CD4-positive, alpha-beta T cell treated with Interleukin-4 for 4 hours (primary cell): ENCODE data around the gene NYAP1.
"Not testable (repeated sequence)": the region's sequence is repeated elsewhere in the genome, so short reads cannot be mapped to it uniquely, and the experiment has no call there.

Experiments
- DNase-seq: peaks from one replicate; pipeline ENCODE4 v3.0.0-alpha.2; 2020

NYAP1 gene

DNA sequence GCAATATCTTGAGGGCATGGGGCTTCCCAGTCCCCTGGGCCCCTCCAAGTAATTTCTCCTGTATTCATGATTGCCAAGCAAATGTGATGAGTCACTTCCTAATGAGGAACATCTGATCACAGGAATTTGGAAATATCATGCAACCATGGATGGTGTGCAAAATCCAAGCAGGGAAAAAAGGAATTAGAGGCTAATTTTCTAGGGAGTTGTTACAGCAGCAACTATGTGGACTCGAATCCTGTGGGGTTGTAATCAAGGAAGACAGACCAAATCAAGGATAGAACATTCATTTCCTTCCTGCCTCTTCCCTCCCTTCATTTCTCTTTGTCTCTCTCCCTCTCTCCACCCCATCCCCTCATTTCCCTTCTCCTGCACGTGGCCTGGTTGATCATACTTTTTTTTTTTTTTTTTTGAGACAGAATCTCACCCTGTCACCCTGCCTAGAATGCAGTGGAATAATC, 31.4 kb downstream of the NYAP1 start:
- no peak for DNase-seq

DNA sequence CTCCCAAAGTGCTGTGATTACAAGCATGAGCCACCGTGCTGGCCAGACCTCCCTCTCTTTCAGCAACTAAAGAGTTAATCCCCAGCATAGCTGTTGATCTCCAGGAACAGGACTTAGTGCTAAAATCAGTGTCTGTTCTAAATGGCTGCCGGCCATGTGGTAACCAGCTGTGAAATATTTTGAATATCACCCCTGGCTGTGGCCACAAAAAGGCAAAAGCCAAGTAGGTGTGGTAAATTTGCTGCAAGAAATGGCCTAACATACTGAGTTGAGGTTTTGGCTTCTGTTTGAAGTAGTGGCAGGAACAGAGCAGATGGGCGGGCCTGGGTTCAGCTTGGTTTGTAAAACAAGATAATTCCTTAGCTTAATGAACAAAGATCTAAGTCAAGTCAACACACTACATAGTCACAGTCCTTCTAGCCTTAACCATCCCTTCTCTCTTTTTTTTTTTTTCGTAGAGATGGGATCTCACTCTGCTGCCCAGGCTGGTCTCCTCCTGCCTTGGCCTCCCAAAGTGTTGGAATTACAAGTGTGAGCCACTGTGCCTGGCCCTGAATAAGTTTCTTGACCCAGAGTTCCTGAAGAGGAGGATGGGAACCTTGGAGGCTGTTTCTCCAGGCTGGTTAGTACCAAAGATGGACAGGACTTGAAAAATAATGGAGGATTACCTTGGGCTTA, 32.5 kb downstream of the NYAP1 start:
- peak; percentile 72 for DNase-seq

DNA sequence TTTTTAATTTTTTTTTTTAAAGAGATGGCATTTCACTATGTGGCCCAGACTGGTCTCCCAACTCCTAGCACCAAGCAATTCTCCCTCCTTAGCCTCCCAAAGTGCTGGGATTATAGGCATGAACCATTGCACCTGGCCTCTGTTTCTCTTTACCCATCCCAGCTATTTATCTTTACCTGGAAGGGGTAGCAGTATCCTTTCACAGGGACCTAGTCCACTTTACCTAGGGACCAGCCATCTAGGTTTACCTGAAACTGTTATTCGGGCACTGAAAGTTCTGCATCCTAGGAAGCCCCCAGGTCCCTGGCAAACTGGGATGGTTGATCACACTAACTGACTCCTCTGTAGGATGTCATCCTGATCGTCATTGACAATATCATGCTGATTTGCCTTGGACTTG, 33.6 kb downstream of the NYAP1 start:
- no peak for DNase-seq

DNA sequence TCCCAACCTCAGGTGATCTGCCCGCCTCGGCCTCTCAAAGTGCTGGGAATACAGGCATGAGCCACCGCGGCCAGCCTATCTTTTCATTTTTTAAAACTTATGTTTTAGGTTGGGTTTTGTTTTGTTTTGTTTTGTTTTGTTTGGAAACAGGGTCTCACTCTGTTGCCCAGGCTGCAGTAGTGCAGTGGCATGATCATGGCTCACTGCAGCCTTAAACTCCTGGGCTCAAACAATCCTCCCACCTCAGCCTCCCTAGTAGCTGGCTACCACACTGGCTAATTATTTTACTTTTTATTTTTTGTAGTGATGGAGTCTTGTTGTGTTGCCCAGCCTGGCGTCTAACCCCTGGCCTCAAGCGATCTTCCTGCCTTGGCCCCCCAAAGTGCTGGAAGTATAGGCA, 35.9 kb downstream of the NYAP1 start:
- DNase-seq = no peak

DNA sequence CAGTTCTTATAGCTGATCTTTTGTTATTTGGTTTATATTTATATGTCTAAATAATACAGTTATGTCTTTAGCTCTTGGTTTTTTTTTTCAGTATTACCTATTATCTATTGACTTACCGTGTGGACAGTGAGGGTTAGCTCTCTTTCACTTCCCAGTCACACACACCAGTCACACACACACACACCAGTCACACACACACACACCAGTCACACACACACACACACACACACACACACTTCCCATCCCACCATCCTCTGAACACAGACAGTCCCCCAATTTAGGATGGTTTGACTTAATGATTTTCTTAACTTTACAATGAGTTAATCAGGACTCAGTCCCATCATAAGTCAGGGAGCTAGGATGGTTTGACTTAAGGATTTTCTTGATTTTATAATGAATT, 36.4 kb downstream of the NYAP1 start:
- no peak for DNase-seq

DNA sequence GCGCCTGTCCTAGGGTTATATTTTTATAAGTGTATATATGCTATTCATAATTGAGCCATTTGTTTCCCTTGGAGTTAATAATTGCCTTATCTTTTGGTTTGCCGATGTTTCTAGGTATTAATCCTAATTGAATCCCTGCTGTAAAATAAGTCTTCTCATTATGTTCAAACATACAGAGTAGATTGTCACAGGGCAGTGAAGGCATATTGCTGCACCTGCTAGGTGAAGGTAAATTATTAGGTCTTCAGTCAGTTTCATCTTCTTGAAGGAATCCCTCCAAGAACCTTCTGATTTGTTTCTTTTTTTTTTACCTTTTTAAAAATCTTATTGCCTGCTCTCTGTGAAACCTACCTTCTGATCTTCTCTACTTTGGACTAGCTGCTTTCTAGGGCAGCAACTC, 37.3 kb downstream of the NYAP1 start:
- no peak for DNase-seq

DNA sequence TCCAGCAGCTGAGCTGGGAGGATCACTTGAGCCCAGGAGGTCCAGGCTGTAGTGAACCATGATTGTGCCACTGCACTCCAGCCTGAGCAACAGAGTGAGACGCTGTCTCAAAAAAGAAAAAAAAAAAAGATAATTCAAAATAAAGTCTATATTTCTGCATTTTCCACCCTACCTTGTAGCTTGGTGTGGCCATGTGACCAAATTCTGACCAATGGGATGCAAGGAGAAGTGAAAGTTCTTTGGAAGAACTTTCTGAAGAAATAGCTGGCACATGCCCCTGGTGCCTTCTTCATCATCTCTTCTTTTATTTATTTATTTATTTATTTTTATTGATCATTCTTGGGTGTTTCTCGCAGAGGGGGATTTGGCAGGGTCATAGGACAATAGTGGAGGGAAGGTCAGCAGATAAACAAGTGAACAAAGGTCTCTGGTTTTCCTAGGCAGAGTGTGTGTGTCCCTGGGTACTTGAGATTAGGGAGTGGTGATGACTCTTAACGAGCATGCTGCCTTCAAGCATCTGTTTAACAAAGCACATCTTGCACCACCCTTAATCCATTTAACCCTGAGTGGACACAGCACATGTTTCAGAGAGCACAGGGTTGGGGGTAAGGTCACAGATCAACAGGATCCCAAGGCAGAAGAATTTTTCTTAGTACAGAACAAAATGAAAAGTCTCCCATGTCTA, 38.3 kb downstream of the NYAP1 start:
- not testable (repeated sequence) for DNase-seq

DNA sequence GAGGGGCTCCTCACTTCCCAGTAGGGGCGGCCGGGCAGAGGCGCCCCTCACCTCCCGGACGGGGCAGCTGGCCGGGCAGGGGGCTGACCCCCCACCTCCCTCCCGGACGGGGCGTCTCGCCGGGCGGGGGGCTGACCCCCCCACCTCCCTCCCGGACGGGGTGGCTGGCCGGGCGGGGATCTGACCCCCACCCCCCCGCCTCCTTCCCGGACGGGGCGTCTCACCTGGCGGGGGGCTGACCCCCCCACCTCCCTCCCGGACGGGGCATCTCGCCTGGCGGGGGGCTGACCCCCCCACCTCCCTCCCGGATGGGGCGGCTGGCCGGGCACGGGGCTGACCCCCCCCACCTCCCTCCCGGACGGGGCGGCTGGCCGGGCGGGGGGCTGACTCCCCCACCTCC, 39.5 kb downstream of the NYAP1 start:
- DNase-seq = not testable (repeated sequence)

DNA sequence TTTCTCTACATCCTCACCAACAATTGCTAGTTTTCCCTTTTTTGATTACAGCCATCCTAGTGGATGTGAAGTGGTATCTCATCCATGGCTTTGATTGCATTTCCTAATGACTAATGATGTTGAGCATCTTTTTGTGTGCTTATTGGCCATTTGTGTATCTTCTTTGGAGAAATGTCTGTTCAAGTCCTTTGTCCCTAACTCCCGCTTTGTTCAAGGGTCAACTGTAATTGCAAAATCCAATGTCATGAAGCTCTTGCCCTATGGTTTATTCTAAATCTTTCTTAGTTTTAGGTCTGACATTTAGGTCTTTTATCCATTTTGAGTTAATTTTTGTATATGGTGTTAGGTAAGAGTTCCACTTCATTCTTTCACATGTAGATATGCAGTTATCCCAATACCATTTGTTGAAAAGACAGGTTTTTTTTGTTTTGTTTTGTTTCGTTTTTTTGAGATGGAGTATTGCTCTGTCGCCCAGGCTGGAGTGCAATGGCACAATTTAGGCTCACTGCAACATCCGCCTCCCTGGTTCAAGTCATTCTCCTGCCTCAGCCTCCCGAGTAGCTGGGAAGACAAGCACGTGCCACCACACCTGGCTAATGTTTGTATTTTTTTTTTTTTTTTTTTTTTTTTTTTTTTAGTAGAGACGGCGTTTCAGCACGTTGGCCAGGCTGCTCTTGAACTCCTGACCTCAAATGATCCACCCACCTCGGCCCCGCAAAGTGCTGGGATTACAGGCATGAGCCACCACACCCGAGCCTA, 44.6 kb downstream of the NYAP1 start:
- not testable (repeated sequence) for DNase-seq

DNA sequence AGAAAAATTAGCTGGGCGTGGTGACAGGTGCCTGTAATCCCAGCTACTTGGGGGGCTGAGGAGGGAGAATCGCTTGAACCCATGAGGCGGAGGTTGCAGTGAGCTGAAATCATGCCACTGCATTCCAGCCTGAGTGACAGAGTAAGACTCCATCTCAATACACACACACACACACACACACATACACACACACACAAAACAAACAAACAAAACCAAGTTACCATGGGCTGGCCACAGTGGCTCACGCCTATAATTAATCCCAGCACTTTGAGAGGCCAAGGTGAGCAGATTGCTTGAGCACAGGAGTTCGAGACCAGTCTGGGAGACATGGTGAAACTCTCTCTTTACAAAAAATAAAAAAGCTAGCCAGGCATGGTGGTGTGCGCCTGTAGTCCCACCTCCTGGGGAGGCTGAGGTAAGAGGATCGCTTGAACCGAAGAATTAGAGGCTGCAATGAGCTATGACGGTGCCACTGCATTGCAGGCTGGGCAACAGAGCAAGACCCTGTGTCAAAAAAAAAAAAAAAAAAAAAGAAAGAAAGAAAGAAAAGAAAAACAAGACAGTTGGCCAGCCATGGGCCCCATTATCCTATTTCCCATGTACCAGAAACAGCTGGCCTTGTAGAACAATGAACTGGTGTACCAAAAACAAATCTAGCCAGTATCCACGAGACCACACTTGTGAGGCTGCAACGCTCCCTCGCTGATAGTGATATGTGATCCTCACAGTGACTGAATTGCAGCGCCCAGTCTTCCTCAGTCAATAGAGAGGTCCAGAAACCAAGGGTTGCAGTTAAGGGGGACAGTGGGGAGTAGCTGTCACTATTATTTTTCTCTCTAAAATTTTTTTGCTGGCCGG, 48.7 kb downstream of the NYAP1 start:
- no peak for DNase-seq

DNA sequence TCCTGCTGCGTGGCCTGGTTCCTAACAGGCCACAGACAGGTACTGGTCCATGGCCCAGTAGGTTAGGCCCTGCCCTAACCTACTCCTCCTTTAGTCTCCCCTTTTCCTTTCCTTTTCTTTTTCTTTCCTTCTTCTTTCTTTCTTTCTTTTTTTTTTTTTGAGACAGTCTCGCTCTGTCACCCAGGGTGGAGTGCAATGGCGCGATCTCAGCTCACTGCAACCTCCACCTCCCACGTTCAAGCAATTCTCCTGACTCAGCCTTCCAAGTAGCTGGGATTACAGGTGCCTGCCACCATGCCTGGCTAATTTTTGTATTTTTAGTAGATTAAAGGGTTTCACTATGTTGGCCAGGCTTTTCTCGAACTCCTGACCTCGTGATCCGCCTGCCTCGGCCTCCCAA, 52.3 kb downstream of the NYAP1 start:
- not testable (repeated sequence) for DNase-seq

DNA sequence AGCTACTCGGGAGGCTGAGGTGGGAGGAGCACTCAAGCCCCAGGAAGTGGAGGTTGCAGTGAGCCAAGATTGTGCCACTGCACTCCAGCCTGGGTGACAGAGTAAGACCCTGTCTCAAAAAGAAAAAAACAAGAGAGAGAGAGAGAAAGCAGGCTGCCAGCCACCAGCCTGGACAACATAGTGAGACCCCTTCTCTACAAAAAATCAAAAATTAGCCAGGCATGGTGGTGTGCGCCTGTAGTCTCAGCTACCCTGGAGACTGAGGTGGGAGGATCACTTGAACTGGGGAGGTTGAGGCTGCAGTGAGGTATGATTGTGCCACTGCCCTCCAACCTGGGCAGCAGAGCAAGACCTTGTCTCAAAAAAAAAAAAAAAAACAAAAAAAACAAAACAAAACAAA, 53.0 kb downstream of the NYAP1 start:
- not testable (repeated sequence) for DNase-seq

DNA sequence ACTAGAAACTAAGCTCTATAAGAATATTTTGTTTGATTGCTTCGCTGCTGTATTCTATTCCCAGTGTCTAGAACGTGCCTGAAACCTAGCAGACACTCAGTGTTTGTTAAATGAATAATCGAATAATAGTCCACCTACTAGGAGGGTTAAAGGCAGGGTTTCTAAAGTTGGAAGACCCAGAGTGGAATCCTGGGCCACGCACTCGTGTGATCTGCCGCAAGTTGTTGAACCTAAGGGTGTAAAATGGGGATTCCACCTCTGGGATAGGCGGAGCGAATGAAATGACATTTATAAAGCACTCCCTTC, 54.6 kb downstream of the NYAP1 start:
- DNase-seq = no peak

DNA sequence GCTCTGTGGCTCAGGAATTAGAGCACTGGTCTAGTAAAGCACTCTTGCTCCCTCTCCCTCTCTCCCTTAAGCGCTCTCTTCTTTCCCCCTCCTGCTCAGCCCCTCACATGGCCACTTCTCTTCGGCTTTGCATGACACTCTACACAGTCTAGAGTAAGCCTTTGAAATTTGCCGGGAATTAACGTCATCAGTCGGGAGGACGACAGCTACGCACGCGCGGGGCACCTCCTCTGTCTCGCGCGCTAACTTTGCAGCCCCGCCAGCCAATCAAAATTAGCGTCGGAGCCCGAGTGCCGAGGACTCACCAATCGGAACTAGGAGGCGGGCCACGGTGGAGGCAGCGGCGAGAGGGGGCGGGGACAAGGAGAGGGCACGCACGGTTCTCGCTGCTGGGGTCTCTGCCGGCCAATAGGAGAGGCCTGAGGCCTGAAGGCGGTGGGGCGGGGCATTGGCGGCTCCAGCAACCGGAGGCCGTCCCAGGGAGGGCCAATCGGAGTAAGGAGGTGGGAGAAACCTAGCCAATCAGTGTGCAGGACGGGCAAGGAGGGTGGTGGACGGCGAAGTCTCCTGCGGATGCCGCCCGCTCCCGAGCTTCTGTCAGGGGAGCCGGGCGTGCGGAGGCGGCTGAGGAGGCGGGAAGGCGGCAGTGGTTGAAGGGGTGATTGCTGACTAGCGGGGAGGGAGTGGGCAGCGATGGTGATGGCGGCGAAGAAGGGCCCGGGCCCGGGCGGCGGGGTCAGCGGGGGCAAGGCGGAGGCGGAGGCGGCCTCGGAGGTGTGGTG, 55.1 kb downstream of the NYAP1 start, which contains the start of gene AGFG2:
AGFG2 (plus strand) TSS at position 550 of the 782 bp plus-strand sequence; CDS start at position 694, 144 bp downstream.
- DNase-seq = peak; percentile 100

DNA sequence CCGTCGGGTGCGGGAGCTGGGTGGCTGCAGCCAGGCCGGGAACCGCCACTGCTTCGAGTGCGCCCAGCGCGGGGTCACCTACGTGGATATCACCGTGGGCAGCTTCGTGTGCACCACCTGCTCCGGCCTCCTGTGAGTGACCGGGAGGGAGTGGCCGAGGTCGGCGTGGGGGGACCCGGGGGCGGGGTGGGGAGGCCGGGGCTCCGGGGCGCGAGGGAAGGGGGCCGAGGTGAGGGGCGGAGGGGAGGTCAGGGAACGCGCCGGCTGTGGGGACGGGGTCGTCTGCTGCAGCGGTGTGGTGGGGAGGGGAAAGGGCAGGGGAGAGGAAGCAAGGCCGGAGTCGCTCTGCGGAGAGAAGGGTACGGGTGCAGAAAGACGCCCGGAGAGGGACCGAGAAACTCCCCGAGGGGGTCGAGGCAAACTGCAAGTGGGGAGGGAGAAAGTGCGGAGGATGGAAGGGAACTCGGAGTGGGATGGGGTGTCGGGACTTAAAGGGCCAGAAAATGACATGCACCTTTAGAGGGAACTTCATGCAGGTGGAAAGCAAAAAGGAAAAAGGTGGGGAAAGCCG, 55.8 kb downstream of the NYAP1 start:
- DNase-seq = no peak

DNA sequence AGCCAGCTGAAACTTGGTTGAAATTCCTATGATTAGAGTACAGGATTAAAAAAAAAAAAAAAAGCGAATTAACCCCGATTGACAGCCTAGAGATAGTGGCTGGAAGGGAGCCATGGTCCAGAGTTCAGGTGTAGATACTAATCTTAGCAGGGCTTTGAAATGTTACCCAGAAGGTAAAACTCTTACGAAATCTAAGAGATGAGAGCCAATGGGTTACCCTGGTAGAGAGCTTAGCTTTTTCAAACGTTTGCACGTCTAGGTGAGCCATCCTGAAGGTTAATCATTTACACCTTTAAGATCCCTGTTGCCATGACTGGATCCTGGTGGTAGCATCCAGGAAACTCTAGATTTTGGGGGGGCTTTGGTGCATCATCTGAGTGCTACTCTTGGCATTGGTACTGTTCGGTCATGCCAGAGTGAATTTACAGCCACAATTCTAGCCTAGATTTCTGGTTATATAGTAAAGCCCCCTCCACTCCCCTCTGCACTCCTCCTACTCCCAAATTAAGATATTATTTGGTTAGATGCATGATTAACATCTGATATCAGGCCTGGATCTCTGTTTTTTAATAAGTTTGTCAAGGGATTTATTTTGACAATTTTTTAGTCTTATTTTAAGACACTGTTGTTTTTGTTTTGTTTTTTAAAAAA, 56.5 kb downstream of the NYAP1 start:
- DNase-seq = no peak

DNA sequence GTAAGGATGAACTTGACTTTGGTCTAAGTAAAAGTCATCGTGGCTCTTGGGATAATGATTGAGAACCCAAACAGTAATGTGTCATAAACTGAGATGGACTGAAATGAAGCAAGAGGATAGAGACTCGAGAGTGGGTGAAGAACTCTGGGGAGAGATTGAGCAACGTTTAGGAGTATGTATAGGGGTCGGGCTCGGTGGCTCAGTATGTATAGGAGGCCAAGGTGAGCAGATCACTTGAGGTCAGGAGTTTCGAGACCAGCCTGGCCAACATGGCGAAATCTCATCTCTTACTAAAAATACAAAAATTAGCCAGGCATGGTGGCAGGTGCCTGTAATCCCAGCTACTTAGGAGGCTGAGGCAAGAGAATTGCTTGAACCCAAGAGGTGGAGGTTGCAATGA, 57.6 kb downstream of the NYAP1 start:
- DNase-seq = not testable (repeated sequence)

DNA sequence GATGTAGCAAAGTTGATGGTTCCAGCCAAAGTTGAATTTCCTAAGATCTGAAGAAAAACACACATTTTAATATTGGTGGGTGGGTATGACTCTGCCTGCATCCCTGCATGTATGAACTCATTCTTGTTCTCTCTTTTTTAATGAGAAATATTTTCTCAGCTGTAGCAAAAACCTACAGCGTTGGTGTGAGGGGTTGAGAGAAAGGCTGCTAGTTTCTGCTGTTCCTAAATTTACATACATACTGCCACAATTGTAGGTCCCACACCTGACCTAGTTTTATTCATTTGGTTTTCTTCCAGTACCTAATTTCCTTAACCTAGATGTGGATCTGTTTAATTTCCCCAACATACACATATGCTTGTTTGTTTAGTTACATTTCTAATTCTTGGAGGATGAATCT, 59.9 kb downstream of the NYAP1 start:
- no peak for DNase-seq

DNA sequence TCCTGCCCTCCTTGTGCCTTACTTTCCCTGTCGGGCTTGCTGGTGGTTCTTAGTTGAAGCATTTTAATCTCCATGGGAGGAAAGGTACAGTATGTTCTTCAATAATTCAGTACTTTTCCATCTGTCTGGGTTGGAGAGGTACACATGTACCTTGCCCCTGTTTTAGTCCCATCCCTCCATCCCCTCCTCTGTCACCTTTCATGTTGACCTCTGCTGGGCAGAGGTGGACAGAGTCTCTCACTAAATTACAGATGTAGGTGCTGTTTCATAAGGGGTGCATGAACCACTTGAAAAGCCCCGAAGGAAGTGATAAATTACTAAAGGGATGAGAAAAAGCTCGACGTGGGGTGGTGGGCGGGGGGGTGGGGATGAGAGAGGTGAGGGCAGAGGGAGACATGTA, 60.7 kb downstream of the NYAP1 start:
- no peak for DNase-seq
